ENCODE results near the gene RPS15.

DNA sequence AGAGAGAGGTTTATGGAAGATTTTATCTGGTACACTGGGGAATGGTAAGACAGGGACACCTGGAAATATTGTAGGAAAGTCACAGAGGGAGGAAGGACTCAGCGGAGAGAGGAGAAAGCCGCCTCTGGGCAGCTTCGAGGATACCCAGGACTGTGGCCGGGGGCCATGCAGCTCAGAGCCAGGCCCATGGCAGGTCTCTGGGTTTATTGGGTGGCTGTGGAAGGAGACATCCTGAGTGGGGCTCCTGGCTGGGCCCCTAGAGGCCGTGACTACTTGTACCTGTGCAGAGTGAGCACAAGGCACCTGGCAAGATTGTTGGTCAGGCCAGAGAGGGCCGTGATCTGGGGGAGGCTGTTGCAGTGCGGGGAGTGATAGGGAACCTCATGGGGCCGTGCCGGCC is 27.4 kb upstream of the RPS15 start:
- TF ChIP-seq ZNF274 (IDR thresholded peaks at IDR 0.05; ENCODE audit: low read depth, low read length) (no peak), YY1 (IDR thresholded peaks at IDR 0.05; ENCODE audit: insufficient read depth, insufficient read length) (no peak), SUZ12 (IDR thresholded peaks at IDR 0.05; ENCODE audit: extremely low read depth, insufficient read depth, insufficient read length) (no peak)
